Caco-2 (cell line): ENCODE measurements around the gene LAMC1. TPM values are rescaled to one million over a fixed set of nuclear protein-coding genes. Genes with fewer than 3 reads are reported as not detected.

Experiments
- BruUV-seq: library from RNA; stranded (reverse); fragments of 400-500 nt; replicated peaks from 2 replicates; lab custom pipeline; 2021; lab: Mats Ljungman, UMichigan
- CTCF ChIA-PET: fragments of 300-600 bp; sonication (Branson Sonifier 250); formaldehyde crosslinking; loops from one replicate; lab custom pipeline; 2022; ENCODE audit warnings: antibody characterized with exemption; lab: Charles Lee
- POLR2A ChIA-PET: fragments of 300-600 bp; sonication (Branson Sonifier 250); formaldehyde crosslinking; loops from one replicate; lab custom pipeline; 2022; ENCODE audit warnings: antibody characterized with exemption; lab: Charles Lee
- DNase-seq, 2 experiments: peaks; one replicate each; pipeline versions ENCODE4 v3.0.0 to v3.0.0-alpha.2; 2020 to 2022
- H3K27me3 ChIP-seq: replicated peaks from 2 replicates; pipeline ENCODE4 v1.6.0; 2011; ENCODE audit warnings: low read length; ENCODE audit not compliant: control insufficient read depth, insufficient read depth
- H3K36me3 ChIP-seq: 2 replicates; pipeline ENCODE4 v1.5.1; 2011; ENCODE audit warnings: low read length; ENCODE audit not compliant: control insufficient read depth, insufficient read depth
- H3K4me1 ChIP-seq: fragments of 250-450 bp; sonication (Bioruptor Pico); 2 replicates; pipeline ENCODE4 v1.5.1; 2020; ENCODE audit warnings: mild to moderate bottlenecking
- H3K4me3 ChIP-seq: 2 replicates; pipeline ENCODE4 v1.5.1; 2011; ENCODE audit warnings: low read depth, mild to moderate bottlenecking, control low read depth, low read length
- H3K9me3 ChIP-seq: fragments of 250-450 bp; sonication (Bioruptor Pico); 2 replicates; pipeline ENCODE4 v1.5.1; 2020; ENCODE audit warnings: mild to moderate bottlenecking, moderate library complexity
- H3K27ac Mint-ChIP-seq: one replicate; pipeline ENCODE4 v1.8.0; 2022; ENCODE audit warnings: mixed read lengths; ENCODE audit not compliant: unreplicated experiment
- H3K27me3 Mint-ChIP-seq: one replicate; pipeline ENCODE4 v1.8.0; 2022; ENCODE audit warnings: mixed read lengths; ENCODE audit not compliant: insufficient read depth, unreplicated experiment
- H3K36me3 Mint-ChIP-seq: one replicate; pipeline ENCODE4 v1.8.0; 2022; ENCODE audit warnings: mild to moderate bottlenecking, mixed read lengths; ENCODE audit not compliant: insufficient read depth, unreplicated experiment
- H3K4me1 Mint-ChIP-seq: one replicate; pipeline ENCODE4 v1.8.0; 2022; ENCODE audit warnings: low read depth, mixed read lengths; ENCODE audit not compliant: unreplicated experiment
- H3K4me3 Mint-ChIP-seq: one replicate; pipeline ENCODE4 v1.8.0; 2022; ENCODE audit warnings: mild to moderate bottlenecking, moderate library complexity, mixed read lengths; ENCODE audit not compliant: unreplicated experiment
- H3K9me3 Mint-ChIP-seq: one replicate; pipeline ENCODE4 v1.8.0; 2022; ENCODE audit warnings: mixed read lengths; ENCODE audit not compliant: unreplicated experiment
- CTCF ChIP-seq, 2 experiments: fragments of 200-600 bp in 1 of 2; IDR thresholded peaks; 1 replicate in 1 of 2; 2 replicates in 1 of 2; pipeline versions ENCODE4 v1.5.1 to v1.8.0; 2011 to 2022; ENCODE audit warnings: antibody characterized with exemption in 1 of 2, control low read depth in 1 of 2, inconsistent platforms in 1 of 2, low read depth in 1 of 2, low read length in 1 of 2, mild to moderate bottlenecking in 1 of 2, moderate library complexity in 1 of 2; ENCODE audit not compliant: insufficient read depth in 1 of 2, severe bottlenecking in 1 of 2, unreplicated experiment in 1 of 2
- intact Hi-C: fragments of 100-400 bp; cut with micrococcal nuclease; formaldehyde crosslinking; loops from one replicate; pipeline ENCODE4 v1.10.0; 2022; ENCODE audit not compliant: unreplicated experiment
- total RNA-seq: library from RNA; stranded (reverse); gene quantifications from 2 replicates; pipeline ENCODE4 v1.2.3, GENCODE V29; 2022

The LAMC1 gene
- total RNA-seq, 1 experiment from 2014 or later = 323 TPM

GRCh38 chr1:183003203-183003602 is 20.0 kb upstream of the LAMC1 start:
- no peak overlapping the region for H3K27ac Mint-ChIP-seq
- H3K27me3 ChIP-seq = no peaks in the 10 kb centered on the region
- intact Hi-C loops = no loop called here

GRCh38 chr1:183004141-183004540 is 19.1 kb upstream of the LAMC1 start:
- Mint-ChIP-seq H3K9me3 (no peaks in the 10 kb centered on the region), H3K4me3 (no peak overlapping the region), H3K27me3 (no peaks in the 10 kb centered on the region), H3K27ac (no peak overlapping the region), H3K36me3 (no peaks in the 10 kb centered on the region), H3K4me1 (peaks cover 6% of the 10 kb centered on the region)
- H3K36me3 ChIP-seq = no peaks in the 10 kb centered on the region
- no peak for TF ChIP-seq CTCF (IDR thresholded peaks at IDR 0.05; ENCODE audit: insufficient read depth in 1 of 2, low read depth in 1 of 2, low read length in 1 of 2, severe bottlenecking in 1 of 2, unreplicated experiment in 1 of 2)
- intact Hi-C loops = no loop called here
- H3K27me3 ChIP-seq = no peaks in the 10 kb centered on the region
- peaks cover 13% of the 10 kb centered on the region for H3K4me1 ChIP-seq
- ChIA-PET CTCF (no interaction called here), POLR2A (no interaction called here)
- H3K9me3 ChIP-seq = no peaks in the 10 kb centered on the region
- DNase-seq = no peak
- H3K4me3 ChIP-seq = no peak overlapping the region
- no TSS peak for BruUV-seq

More at GRCh38 chr1:183003203-183003602, 20.0 kb upstream of the LAMC1 start:
- H3K4me3 Mint-ChIP-seq = no peak overlapping the region
- H3K9me3 ChIP-seq = no peaks in the 10 kb centered on the region
- peaks cover 6% of the 10 kb centered on the region for H3K4me1 Mint-ChIP-seq
- H3K4me1 ChIP-seq = peaks cover 13% of the 10 kb centered on the region
- no peak for TF ChIP-seq CTCF (IDR thresholded peaks at IDR 0.05; ENCODE audit: insufficient read depth in 1 of 2, low read depth in 1 of 2, low read length in 1 of 2, severe bottlenecking in 1 of 2, unreplicated experiment in 1 of 2)
- no peak overlapping the region for H3K4me3 ChIP-seq
- CTCF ChIA-PET = no interaction called here
- no peaks in the 10 kb centered on the region for H3K9me3 Mint-ChIP-seq
- no TSS peak for BruUV-seq
- POLR2A ChIA-PET = no interaction called here
- no peaks in the 10 kb centered on the region for H3K36me3 Mint-ChIP-seq
- no peaks in the 10 kb centered on the region for H3K27me3 Mint-ChIP-seq
- no peaks in the 10 kb centered on the region for H3K36me3 ChIP-seq
- no peak for DNase-seq

- H3K27me3 Mint-ChIP-seq = no peaks in the 10 kb centered on the region
- H3K27ac Mint-ChIP-seq = no peak overlapping the region
- no peak overlapping the region for H3K4me3 Mint-ChIP-seq
- peaks cover 14% of the 10 kb centered on the region for H3K9me3 Mint-ChIP-seq
- BruUV-seq = no TSS peak
- H3K36me3 Mint-ChIP-seq = no peaks in the 10 kb centered on the region
- CTCF ChIA-PET = no interaction called here
- POLR2A ChIA-PET = no interaction called here
- Histone ChIP-seq H3K27me3 (no peaks in the 10 kb centered on the region), H3K4me1 (no peaks in the 10 kb centered on the region), H3K36me3 (no peaks in the 10 kb centered on the region), H3K4me3 (no peak overlapping the region), H3K9me3 (peaks cover 10% of the 10 kb centered on the region; the same call in 1 of the 2 replicates)
- no peak for DNase-seq
- TF ChIP-seq CTCF (IDR thresholded peaks at IDR 0.05; ENCODE audit: insufficient read depth in 1 of 2, low read depth in 1 of 2, low read length in 1 of 2, severe bottlenecking in 1 of 2, unreplicated experiment in 1 of 2) = no peak
- intact Hi-C loops = no loop called here
- H3K4me1 Mint-ChIP-seq = no peaks in the 10 kb centered on the region
These were observed 11.4 kb upstream of the LAMC1 start for GRCh38 chr1:183011859-183012258.
